Liver (tissue), 3 donors: ENCODE data around the gene SRGAP3.

Experiments
- FOXA1 ChIP-seq: IDR thresholded peaks from 2 replicates; pipeline ENCODE4 v1.6.1; 2016; ENCODE audit warnings: antibody characterized with exemption
- REST ChIP-seq: IDR thresholded peaks from 2 replicates; pipeline ENCODE4 v1.6.1; 2016; ENCODE audit warnings: antibody characterized with exemption, mild to moderate bottlenecking
- SP1 ChIP-seq: IDR thresholded peaks from 2 replicates; pipeline ENCODE4 v1.6.1; 2018; ENCODE audit warnings: antibody characterized with exemption, mild to moderate bottlenecking
- TAF1 ChIP-seq: conservative IDR thresholded peaks from 2 replicates; pipeline ENCODE4 v1.6.1; 2016; ENCODE audit warnings: antibody characterized with exemption, mild to moderate bottlenecking
- TF ChIP-seq, protein P1 (sequence below): fragments of 150-350 bp; IDR thresholded peaks from 2 replicates; pipeline ENCODE4 v1.5.1; 2017; ENCODE audit warnings: improper control_type of control experiment, low read depth, low read length; ENCODE audit not compliant: missing input control
- TF ChIP-seq, protein P2 (sequence below): IDR thresholded peaks from 2 replicates; pipeline ENCODE4 v1.6.1; 2016; ENCODE audit warnings: antibody characterized with exemption
- donor health status: healthy.
- donor health status: healthy.

GRCh38 chr3:9105421-9105820, 144.0 kb downstream of the SRGAP3 start:
- TF ChIP-seq REST: no peak
- TF ChIP-seq, protein P1, sequence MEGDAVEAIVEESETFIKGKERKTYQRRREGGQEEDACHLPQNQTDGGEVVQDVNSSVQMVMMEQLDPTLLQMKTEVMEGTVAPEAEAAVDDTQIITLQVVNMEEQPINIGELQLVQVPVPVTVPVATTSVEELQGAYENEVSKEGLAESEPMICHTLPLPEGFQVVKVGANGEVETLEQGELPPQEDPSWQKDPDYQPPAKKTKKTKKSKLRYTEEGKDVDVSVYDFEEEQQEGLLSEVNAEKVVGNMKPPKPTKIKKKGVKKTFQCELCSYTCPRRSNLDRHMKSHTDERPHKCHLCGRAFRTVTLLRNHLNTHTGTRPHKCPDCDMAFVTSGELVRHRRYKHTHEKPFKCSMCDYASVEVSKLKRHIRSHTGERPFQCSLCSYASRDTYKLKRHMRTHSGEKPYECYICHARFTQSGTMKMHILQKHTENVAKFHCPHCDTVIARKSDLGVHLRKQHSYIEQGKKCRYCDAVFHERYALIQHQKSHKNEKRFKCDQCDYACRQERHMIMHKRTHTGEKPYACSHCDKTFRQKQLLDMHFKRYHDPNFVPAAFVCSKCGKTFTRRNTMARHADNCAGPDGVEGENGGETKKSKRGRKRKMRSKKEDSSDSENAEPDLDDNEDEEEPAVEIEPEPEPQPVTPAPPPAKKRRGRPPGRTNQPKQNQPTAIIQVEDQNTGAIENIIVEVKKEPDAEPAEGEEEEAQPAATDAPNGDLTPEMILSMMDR: no peak
- no peak for TF ChIP-seq FOXA1
- no peak for TF ChIP-seq SP1
- TF ChIP-seq, protein P2, sequence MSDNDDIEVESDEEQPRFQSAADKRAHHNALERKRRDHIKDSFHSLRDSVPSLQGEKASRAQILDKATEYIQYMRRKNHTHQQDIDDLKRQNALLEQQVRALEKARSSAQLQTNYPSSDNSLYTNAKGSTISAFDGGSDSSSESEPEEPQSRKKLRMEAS: no peak
- no peak for TF ChIP-seq TAF1
